Brain microvascular endothelial cell (primary cell): Measurements from ENCODE around the gene LPCAT1.
"Not testable (repeated sequence)": the region's sequence is repeated elsewhere in the genome, so short reads cannot be mapped to it uniquely, and the experiment has no call there.

Experiments
- DNase-seq: peaks from one replicate; pipeline ENCODE4 v3.0.0-alpha.2; 2020
- H3K27ac ChIP-seq: fragments of 250-450 bp; sonication (Bioruptor Pico); 2 replicates; pipeline ENCODE4 v1.5.1; 2020; ENCODE audit warnings: mild to moderate bottlenecking, moderate library complexity
- H3K27me3 ChIP-seq: fragments of 250-450 bp; sonication (Bioruptor Pico); replicated peaks from 2 replicates; pipeline ENCODE4 v1.5.1; 2020; ENCODE audit warnings: mild to moderate bottlenecking
- H3K36me3 ChIP-seq: fragments of 250-450 bp; sonication (Bioruptor Pico); replicated peaks from 2 replicates; pipeline ENCODE4 v1.5.1; 2020; ENCODE audit warnings: mild to moderate bottlenecking
- H3K4me3 ChIP-seq: 2 replicates; pipeline ENCODE4 v1.5.1; 2011; ENCODE audit warnings: low read depth, mild to moderate bottlenecking, control low read depth, low read length, moderate library complexity
- CTCF ChIP-seq: IDR thresholded peaks from 2 replicates; pipeline ENCODE4 v1.5.1; 2011; ENCODE audit warnings: low read depth, mild to moderate bottlenecking, moderate library complexity, low read length, control low read depth, inconsistent platforms; ENCODE audit errors: missing control alignments
- in situ Hi-C: cut with HindIII; loops from 2 replicates; pipeline ENCODE4 v1.10.0; 2017; ENCODE audit warnings: low sequenced_read_pairs, low pct_ligation_motif_present

The LPCAT1 gene

GRCh38 chr5:1460054-1460682, 63.6 kb downstream of the LPCAT1 start:
- no peak overlapping the region for H3K4me3 ChIP-seq
- DNase-seq: no peak
- in situ Hi-C loops: no loop called here
- H3K27me3 ChIP-seq: no peaks in the 10 kb centered on the region
- H3K36me3 ChIP-seq: peaks cover 10% of the 10 kb centered on the region
- TF ChIP-seq CTCF: no peak
- no peak overlapping the region for H3K27ac ChIP-seq

GRCh38 chr5:1459435-1459834, 64.3 kb downstream of the LPCAT1 start:
- H3K4me3 ChIP-seq, H3K27me3 ChIP-seq, in situ Hi-C loops, DNase-seq, H3K27ac ChIP-seq: not testable (repeated sequence)
- peaks cover 10% of the 10 kb centered on the region for H3K36me3 ChIP-seq

GRCh38 chr5:1456110-1456881, 67.5 kb downstream of the LPCAT1 start:
- in situ Hi-C loops, H3K27ac ChIP-seq, DNase-seq, H3K36me3 ChIP-seq, H3K27me3 ChIP-seq, H3K4me3 ChIP-seq: not testable (repeated sequence)

- in situ Hi-C loops: no loop called here
Observed at GRCh38 chr5:1453613-1454012, 70.1 kb downstream of the LPCAT1 start.

GRCh38 chr5:1449081-1449630, 74.6 kb downstream of the LPCAT1 start:
- Histone ChIP-seq H3K36me3 (no peaks in the 10 kb centered on the region), H3K4me3 (no peak overlapping the region), H3K27me3 (peaks cover 32% of the 10 kb centered on the region), H3K27ac (no peak overlapping the region)
- DNase-seq: no peak
- TF ChIP-seq CTCF: no peak
- in situ Hi-C loops: no loop called here

More at GRCh38 chr5:1453613-1454012, 70.1 kb downstream of the LPCAT1 start:
- H3K4me3 ChIP-seq: no peak overlapping the region
- DNase-seq: no peak
- no peak for TF ChIP-seq CTCF
- no peaks in the 10 kb centered on the region for H3K27me3 ChIP-seq
- no peak overlapping the region for H3K27ac ChIP-seq
- H3K36me3 ChIP-seq: no peaks in the 10 kb centered on the region

- Histone ChIP-seq H3K27me3 (peaks cover 38% of the 10 kb centered on the region), H3K27ac (no peak overlapping the region), H3K36me3 (no peaks in the 10 kb centered on the region), H3K4me3 (no peak overlapping the region)
- no peak for DNase-seq
- in situ Hi-C loops: no loop called here
- no peak for TF ChIP-seq CTCF
Observed at GRCh38 chr5:1448511-1449011, 75.2 kb downstream of the LPCAT1 start.
